Measurements from ENCODE around the gene COL4A1. TPM values are rescaled to one million over a fixed set of nuclear protein-coding genes. Genes with fewer than 3 reads are reported as not detected.

Gene COL4A1
- total RNA-seq, 2 experiments from 2014 or later = 0.08 to 0.16 TPM

DNA sequence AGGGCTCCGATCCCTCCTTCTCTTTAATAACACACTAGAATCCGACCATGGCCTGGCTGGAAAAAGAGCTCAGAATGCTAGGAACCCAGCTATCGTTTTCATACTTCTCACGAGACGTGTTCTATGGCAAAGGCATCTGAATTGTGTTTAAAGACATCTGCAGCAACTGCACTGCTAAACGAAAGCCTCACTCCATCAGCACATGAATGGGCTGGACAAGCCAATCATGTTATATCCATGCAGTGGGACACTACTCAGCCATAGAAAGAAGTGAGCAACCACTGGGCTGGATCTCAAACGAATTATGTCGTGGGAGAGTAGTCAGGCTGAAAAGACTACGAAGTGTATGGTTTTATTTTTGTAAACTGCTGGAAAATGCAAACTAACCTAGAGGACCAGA, 136.1 kb downstream of the COL4A1 start:
- ChIA-PET CTCF (no interaction called here), POLR2A (no interaction called here)
- Histone ChIP-seq H3K4me3 (ENCODE audit: low read length) (no peak overlapping the region), H3K27me3 (ENCODE audit: control insufficient read depth in 1 of 2, insufficient read depth in 2 of 2, low read length in 2 of 2) (no peaks in the 10 kb centered on the region), H3K27ac (ENCODE audit: low read depth in 1 of 2, low read length in 2 of 2) (no peak overlapping the region), H3K36me3 (ENCODE audit: insufficient read depth, low read length) (no peaks in the 10 kb centered on the region), H3K4me1 (ENCODE audit: insufficient read depth, low read length) (no peaks in the 10 kb centered on the region), H3K9me3 (ENCODE audit: control insufficient read depth in 1 of 2, insufficient read depth in 1 of 2, low read length in 2 of 2) (peaks cover 10 to 28% of the 10 kb centered on the region in 2 experiments)
- Mint-ChIP-seq H3K36me3 (ENCODE audit: low read depth) (no peaks in the 10 kb centered on the region), H3K4me1 (ENCODE audit: low read depth) (no peaks in the 10 kb centered on the region), H3K27me3 (peaks cover 29% of the 10 kb centered on the region), H3K27ac (no peak overlapping the region), H3K4me3 (no peak overlapping the region), H3K9me3 (peaks cover 10% of the 10 kb centered on the region)
- no peak for ATAC-seq (ENCODE audit: poor library complexity)
- no peak for DNase-seq
- intact Hi-C loops (cut with DNase I, micrococcal nuclease) = no loop called here
- TF ChIP-seq, protein P1, sequence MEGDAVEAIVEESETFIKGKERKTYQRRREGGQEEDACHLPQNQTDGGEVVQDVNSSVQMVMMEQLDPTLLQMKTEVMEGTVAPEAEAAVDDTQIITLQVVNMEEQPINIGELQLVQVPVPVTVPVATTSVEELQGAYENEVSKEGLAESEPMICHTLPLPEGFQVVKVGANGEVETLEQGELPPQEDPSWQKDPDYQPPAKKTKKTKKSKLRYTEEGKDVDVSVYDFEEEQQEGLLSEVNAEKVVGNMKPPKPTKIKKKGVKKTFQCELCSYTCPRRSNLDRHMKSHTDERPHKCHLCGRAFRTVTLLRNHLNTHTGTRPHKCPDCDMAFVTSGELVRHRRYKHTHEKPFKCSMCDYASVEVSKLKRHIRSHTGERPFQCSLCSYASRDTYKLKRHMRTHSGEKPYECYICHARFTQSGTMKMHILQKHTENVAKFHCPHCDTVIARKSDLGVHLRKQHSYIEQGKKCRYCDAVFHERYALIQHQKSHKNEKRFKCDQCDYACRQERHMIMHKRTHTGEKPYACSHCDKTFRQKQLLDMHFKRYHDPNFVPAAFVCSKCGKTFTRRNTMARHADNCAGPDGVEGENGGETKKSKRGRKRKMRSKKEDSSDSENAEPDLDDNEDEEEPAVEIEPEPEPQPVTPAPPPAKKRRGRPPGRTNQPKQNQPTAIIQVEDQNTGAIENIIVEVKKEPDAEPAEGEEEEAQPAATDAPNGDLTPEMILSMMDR (IDR thresholded peaks at IDR 0.05) = no peak

GRCh38 chr13:110170020-110170790, 136.8 kb downstream of the COL4A1 start:
- DNase-seq = no peak
- TF ChIP-seq, protein P1 (IDR thresholded peaks at IDR 0.05) = no peak
- Mint-ChIP-seq H3K27ac (no peak overlapping the region), H3K27me3 (peaks cover 36% of the 10 kb centered on the region), H3K4me3 (no peak overlapping the region), H3K4me1 (ENCODE audit: low read depth) (no peaks in the 10 kb centered on the region), H3K9me3 (peaks cover 10% of the 10 kb centered on the region), H3K36me3 (ENCODE audit: low read depth) (no peaks in the 10 kb centered on the region)
- Histone ChIP-seq H3K36me3 (ENCODE audit: insufficient read depth, low read length) (no peaks in the 10 kb centered on the region), H3K4me1 (ENCODE audit: insufficient read depth, low read length) (no peaks in the 10 kb centered on the region), H3K27ac (ENCODE audit: low read depth in 1 of 2, low read length in 2 of 2) (no peak overlapping the region), H3K27me3 (ENCODE audit: control insufficient read depth in 1 of 2, insufficient read depth in 2 of 2, low read length in 2 of 2) (no peaks in the 10 kb centered on the region), H3K9me3 (ENCODE audit: control insufficient read depth in 1 of 2, insufficient read depth in 1 of 2, low read length in 2 of 2) (peaks cover 10 to 28% of the 10 kb centered on the region in 2 experiments), H3K4me3 (ENCODE audit: low read length) (no peak overlapping the region)
- POLR2A ChIA-PET = no interaction called here
- CTCF ChIA-PET = no interaction called here
- ATAC-seq (ENCODE audit: poor library complexity) = no peak
- intact Hi-C loops (cut with DNase I, micrococcal nuclease) = no loop called here

DNA sequence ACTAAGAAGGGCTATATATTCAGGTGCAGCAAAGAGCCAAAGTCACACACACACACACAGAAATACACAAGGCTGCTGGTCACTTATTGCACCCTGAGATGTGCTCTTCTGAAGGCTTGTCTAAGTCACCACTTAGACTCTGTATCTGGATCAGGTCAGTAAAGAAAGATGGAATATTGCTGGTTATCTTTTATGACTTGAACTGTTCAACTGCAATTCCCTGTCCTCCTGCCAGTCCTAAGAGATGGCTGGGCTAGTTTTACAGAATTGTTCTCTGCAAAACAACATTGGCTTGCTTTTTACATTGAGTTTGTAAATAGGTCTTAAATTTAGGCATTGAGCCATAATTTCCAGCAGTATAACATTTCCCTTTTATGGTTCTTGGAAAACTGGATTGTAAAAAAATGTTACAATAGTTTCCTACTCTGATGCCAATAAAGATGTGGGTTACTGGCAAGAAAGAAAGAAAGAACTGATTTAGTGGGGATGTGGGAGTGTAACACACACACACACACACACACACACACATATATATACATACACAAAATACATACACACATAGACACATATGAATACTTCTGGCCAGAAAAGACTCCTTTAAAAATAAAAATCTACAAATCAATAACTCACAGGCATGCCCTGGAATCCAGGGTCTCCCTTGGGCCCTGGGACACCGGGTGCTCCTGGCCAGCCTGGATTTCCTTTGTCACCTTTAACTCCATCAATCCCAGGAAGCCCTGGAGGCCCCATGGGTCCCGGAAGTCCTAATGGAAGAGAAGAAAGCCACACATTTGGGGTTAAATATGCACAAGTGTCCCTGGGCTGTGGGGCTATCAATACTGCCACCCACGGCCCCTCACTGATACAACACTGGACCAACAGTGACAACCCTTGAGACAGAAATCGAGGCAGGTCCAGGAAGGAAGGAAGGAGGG, 137.7 kb downstream of the COL4A1 start:
- no peaks in the 10 kb centered on the region for H3K36me3 Mint-ChIP-seq (ENCODE audit: low read depth)
- no peaks in the 10 kb centered on the region for H3K36me3 ChIP-seq (ENCODE audit: insufficient read depth, low read length)

More for the DNA sequence above, 137.7 kb downstream of the COL4A1 start:
- DNase-seq = no peak
- CTCF ChIA-PET = no interaction called here
- no peaks in the 10 kb centered on the region for H3K4me1 Mint-ChIP-seq (ENCODE audit: low read depth)
- Histone ChIP-seq H3K27ac (ENCODE audit: low read depth in 1 of 2, low read length in 2 of 2) (no peak overlapping the region), H3K27me3 (ENCODE audit: control insufficient read depth in 1 of 2, insufficient read depth in 2 of 2, low read length in 2 of 2) (no peaks in the 10 kb centered on the region), H3K4me1 (ENCODE audit: insufficient read depth, low read length) (no peaks in the 10 kb centered on the region), H3K4me3 (ENCODE audit: low read length) (no peak overlapping the region), H3K9me3 (ENCODE audit: control insufficient read depth in 1 of 2, insufficient read depth in 1 of 2, low read length in 2 of 2) (peaks cover 10 to 24% of the 10 kb centered on the region in 2 experiments)
- no peak for ATAC-seq (ENCODE audit: poor library complexity)
- POLR2A ChIA-PET = no interaction called here
- H3K27ac Mint-ChIP-seq = no peak overlapping the region
- peaks cover 34% of the 10 kb centered on the region for H3K27me3 Mint-ChIP-seq
- peaks cover 10% of the 10 kb centered on the region for H3K9me3 Mint-ChIP-seq
- intact Hi-C loops (cut with DNase I, micrococcal nuclease) = no loop called here
- H3K4me3 Mint-ChIP-seq = no peak overlapping the region
- TF ChIP-seq, protein P1 (IDR thresholded peaks at IDR 0.05) = no peak

Data from CD4-positive, alpha-beta T cell (primary cell).